Endometrial microvascular endothelial cells (primary cell): ENCODE data around the gene ZNF580. TPM values are rescaled to one million over a fixed set of nuclear protein-coding genes. Genes with fewer than 3 reads are reported as not detected.

Experiments used
- in situ Hi-C: cut with HindIII; loops from 2 replicates; pipeline ENCODE4 v1.10.0; 2017; ENCODE audit warnings: low sequenced_read_pairs, low pct_unique_long_range_greater_than_20kb; ENCODE audit errors: inconsistent ontology term
- total RNA-seq: library from RNA; depleted of rRNA; stranded (reverse); fragments of >200 nt; gene quantifications from one replicate; pipeline ENCODE4 v1.2.3, GENCODE V29; 2015; ENCODE audit errors: inconsistent ontology term

ZNF580 gene
- total RNA-seq, 1 donor from 2014 or later, result 11.1 TPM

GRCh38 chr19:55642153-55643002 lies 1.6 kb downstream of the ZNF580 start:
- in situ Hi-C loops, result no loop called here

- in situ Hi-C loops, result no loop called here
Observed at GRCh38 chr19:55643003-55643886, 2.4 kb downstream of the ZNF580 start, which contains the start of gene ZNF581. ZNF581 (plus strand) TSS chr19:55643649; CDS start chr19:55644572, 923 bp downstream.

- in situ Hi-C loops, result no loop called here
Observed at GRCh38 chr19:55643887-55644176, 3.0 kb downstream of the ZNF580 start.

- in situ Hi-C loops, result no loop called here
Observed at GRCh38 chr19:55644191-55644833, 3.5 kb downstream of the ZNF580 start.

GRCh38 chr19:55644842-55645511 lies 4.2 kb downstream of the ZNF580 start:
- in situ Hi-C loops, result no loop called here

GRCh38 chr19:55645512-55645881 lies 4.7 kb downstream of the ZNF580 start:
- in situ Hi-C loops, result no loop called here

GRCh38 chr19:55646889-55647731 lies 6.3 kb downstream of the ZNF580 start:
- in situ Hi-C loops, result no loop called here

GRCh38 chr19:55647732-55648584 lies 7.2 kb downstream of the ZNF580 start, which contains the start of gene CCDC106:
CCDC106 (plus strand) TSS chr19:55648212; CDS start chr19:55649047, 835 bp downstream.
- in situ Hi-C loops, result no loop called here

GRCh38 chr19:55648585-55649267 lies 7.9 kb downstream of the ZNF580 start:
- in situ Hi-C loops, result no loop called here

GRCh38 chr19:55649268-55650125 lies 8.7 kb downstream of the ZNF580 start:
- in situ Hi-C loops, result no loop called here

- in situ Hi-C loops, result no loop called here
Observed at GRCh38 chr19:55650126-55650557, 9.3 kb downstream of the ZNF580 start.

- in situ Hi-C loops, result no loop called here
Observed at GRCh38 chr19:55650602-55651230, 9.9 kb downstream of the ZNF580 start.

- in situ Hi-C loops, result no loop called here
Observed at GRCh38 chr19:55651236-55651635, 10.4 kb downstream of the ZNF580 start.

GRCh38 chr19:55652311-55653128 lies 11.7 kb downstream of the ZNF580 start:
- in situ Hi-C loops, result no loop called here
